Stimulated activated CD4-positive, alpha-beta T cell treated with anti-CD3 and anti-CD28 coated beads, Interleukin-15, amount 100 ng/mL, for 1 hour (primary cell): ENCODE results near the gene TICRR.
A peak's percentile ranks its signal among the peaks of the same experiment; 100 is the strongest.
"Not testable (repeated sequence)": the region's sequence is repeated elsewhere in the genome, so short reads cannot be mapped to it uniquely, and the experiment has no call there.

Source experiments
- DNase-seq, 2 donors: peaks; one replicate each; pipeline ENCODE4 v3.0.0-alpha.2; 2020; ENCODE audit warnings: low read depth in 1 of 2, low spot score in 1 of 2

Gene TICRR, protein sequence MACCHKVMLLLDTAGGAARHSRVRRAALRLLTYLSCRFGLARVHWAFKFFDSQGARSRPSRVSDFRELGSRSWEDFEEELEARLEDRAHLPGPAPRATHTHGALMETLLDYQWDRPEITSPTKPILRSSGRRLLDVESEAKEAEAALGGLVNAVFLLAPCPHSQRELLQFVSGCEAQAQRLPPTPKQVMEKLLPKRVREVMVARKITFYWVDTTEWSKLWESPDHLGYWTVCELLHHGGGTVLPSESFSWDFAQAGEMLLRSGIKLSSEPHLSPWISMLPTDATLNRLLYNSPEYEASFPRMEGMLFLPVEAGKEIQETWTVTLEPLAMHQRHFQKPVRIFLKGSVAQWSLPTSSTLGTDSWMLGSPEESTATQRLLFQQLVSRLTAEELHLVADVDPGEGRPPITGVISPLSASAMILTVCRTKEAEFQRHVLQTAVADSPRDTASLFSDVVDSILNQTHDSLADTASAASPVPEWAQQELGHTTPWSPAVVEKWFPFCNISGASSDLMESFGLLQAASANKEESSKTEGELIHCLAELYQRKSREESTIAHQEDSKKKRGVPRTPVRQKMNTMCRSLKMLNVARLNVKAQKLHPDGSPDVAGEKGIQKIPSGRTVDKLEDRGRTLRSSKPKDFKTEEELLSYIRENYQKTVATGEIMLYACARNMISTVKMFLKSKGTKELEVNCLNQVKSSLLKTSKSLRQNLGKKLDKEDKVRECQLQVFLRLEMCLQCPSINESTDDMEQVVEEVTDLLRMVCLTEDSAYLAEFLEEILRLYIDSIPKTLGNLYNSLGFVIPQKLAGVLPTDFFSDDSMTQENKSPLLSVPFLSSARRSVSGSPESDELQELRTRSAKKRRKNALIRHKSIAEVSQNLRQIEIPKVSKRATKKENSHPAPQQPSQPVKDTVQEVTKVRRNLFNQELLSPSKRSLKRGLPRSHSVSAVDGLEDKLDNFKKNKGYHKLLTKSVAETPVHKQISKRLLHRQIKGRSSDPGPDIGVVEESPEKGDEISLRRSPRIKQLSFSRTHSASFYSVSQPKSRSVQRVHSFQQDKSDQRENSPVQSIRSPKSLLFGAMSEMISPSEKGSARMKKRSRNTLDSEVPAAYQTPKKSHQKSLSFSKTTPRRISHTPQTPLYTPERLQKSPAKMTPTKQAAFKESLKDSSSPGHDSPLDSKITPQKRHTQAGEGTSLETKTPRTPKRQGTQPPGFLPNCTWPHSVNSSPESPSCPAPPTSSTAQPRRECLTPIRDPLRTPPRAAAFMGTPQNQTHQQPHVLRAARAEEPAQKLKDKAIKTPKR (N-terminal part only)

DNA sequence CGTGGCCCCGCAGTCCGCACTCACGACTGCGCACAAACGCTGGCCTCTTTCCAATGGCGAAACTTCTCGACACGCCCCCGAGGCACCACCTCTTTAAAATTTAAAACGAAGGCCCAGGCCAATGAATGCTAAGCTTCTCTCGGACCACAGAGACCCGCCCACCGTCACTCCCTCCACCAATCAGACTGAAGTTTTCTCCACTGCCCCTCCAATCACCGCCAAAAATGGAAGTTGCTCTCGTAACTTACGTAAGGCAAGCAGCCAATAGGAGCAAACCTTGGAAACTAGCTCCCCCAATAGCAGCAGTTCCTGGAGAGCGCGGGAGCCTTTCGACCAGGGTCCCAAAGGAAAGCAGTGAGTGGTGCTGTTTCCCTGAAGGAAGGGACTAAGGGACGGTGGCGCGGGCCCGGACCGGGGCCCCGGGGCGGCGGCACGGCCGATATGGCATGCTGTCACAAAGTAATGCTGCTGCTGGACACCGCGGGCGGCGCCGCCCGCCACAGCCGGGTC lies at the start of gene TICRR:
TSS of gene TICRR (plus strand) at position 324 of the 510 bp plus-strand sequence. CDS start at position 442, 118 bp downstream.
- DNase-seq: peak; percentile 80 to 84

DNA sequence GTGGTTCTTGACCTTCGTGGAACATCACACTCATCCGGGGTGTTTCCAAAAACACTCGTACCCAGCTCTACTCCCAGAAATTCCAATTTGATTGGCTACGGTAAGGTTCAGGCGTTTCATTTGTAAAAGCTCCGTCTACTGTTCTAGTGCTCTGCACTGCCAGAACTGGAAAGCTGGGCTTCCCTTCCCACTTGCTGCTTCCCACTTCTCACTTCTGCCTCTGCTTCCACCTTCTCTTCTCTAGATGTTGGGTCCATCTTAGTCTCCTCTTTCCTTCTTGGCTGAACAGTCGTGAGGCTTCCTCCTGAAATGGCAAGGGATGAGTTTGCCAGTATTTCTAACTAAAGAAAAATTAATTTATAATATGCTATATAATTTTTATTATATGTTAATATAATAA lies 49.1 kb upstream of the TICRR start:
- no peak for DNase-seq

DNA sequence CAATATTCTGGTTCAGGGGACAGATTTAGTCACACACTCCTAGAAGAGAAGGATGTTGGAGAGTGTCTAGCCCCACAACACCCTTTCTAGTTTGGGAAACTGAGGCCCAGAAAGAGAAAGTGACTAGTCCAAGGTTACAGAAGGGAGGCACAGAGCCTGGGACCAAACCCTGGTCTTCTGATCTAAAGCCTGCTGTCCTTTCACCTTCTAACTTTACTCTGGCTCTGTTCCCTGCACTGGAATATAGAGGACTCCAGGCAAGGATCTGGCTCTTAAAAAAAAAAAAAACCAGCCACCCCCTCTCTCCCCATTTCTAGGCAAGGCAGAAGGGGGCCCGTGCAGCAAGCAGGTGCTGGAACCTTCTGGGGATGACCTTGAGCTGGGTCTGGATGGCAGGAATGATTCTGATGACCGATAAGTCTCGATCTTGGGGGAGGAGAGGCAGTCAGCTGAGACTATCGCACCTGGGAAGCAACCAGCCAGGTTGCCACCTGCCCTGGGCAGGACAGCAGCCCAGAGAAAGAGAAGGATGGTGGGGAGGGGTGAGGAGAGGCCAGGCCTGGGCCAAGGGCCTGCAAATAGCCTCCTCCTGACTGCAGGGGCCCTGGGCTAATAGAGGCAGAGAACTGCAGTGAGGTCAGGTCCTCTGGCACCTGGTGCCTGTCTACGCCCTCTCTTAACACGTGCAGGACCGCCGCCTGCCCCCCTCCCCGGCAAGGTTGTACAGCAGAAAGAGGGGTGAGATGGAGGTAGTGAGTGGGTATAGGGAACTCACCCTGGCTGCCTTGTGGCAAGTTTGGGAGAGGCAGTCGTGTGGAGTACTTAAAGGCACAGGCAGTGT lies 48.4 kb upstream of the TICRR start:
- no peak for DNase-seq

DNA sequence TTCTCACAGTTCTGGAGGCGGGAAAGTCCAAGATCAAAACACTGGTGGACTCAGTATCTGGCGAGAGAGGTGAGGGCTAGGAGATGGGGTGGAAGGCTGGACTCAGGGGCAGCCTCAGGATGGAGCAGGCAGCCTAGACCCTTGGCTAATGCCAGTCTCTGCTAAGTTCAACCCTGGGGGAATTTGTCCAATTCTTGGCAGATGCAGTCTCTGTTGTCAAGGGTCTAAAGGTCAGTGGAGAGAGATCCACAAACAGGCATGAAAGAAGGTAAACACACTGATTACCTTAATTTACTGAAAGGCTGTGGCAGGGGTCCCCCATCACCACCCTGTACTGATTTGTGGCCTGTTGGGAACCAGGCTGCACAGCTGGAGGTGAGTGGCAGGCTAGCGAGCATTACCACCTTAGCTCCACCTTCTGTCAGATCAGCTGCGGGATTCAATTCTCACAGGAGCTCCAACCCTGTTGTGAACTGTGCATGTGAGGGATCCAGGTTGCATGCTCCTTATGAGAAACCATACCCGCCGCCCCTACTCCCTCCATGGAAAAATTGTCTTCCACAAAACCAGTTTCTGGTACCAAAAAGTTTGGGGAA lies 46.4 kb upstream of the TICRR start:
- no peak for DNase-seq

DNA sequence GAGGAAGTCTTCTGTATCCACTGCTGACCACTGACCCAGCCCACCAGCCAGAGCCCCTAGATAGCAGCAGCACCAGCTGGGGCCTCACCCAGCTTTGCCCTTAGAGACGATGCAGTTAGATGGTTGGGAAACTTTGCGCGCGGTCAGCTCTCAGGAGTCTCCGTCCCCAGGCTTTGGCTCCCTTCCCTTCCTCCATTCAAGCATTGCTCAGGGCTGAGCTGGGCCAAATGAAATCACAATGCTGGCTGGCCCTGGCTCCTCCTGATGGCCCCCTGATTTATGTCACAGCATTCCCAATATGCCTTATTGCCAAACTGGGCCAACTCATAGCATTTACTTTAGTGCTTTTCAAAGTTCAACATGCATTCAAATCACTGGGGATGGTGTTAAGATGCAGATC lies 44.3 kb upstream of the TICRR start:
- DNase-seq: no peak

DNA sequence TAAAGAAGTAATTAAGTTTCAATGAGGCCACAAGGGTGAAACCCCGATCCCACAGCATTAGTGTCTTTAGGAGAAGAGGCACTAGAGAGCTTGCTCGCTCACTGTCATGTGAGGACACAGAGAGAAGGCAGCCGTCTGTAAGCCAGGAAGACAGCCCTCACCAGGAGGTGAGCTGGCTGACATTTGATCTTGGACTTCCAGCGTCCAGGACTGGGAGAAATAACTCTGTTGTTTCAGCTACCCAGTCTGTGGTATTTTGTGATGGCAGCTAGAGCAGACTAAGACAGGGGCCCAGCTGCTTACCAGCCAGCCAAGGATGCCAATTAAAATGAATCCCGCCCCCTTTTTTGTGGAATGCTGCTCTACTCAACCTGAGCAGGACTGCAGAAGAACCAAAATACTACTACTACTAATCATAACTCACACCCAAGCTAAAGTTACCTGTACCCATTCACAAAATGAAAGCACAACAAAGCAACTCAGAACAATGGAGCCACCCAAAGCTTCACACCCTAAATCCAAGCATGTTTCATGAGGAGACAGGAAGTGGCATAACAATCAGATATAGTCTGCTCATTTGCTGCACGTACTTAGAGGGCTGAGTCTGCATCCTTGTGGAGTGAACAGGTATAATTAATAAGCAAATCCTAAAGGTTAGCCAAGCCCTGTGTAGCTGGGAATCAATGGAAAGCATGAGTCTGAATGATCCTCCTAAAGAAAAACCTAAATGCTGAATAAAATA lies 43.3 kb upstream of the TICRR start:
- no peak for DNase-seq

DNA sequence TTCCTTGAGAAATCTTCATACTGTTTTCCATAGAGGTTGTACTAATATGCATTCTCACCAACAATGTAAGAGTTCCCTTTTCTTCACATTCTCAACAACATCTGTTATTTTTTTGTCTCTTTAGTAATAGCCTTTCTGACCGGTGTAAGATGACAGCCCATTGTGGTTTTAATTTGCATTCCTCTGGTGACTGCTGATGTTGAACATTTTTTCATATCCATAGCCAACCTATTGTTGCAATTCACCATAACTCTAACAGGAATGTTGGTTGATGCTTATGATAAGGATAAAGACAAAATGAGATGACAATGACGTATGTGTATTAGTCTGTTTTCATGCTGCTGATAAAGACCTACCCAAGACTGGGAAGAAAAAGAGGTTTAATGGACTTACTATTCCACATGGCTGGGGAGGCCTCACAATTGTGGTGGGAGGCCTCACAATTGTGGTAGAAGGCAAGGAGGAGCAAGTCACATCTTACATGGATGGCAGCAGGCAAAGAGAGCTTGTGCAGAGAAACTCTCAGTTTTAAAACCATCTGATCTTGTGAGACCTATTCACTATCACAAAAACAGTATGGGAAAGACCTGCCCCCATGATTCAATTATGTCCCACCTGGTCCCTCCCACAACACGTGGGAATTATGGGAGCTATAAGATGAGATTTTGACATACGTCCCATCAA lies 41.3 kb upstream of the TICRR start:
- DNase-seq: no peak

DNA sequence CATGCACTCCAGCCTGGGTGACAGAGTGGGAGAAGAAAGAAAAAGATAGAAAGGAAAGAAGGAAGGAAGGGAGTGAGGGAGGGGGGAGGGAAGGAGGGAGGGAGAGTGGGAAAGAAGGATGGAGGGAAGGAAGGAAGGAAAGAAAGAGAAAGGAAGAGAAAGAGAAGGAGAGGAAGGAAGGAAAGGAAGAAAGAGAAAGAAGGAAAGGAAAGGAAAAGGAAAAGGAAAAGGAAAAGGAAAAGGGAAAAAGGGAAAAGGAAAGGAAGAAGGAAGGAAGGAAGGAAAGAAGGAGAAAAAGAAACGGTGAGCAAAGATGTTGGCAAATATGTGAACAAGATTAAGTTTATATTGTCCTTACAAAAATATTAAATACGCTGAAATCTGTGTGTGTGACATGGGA lies 36.2 kb upstream of the TICRR start:
- no peak for DNase-seq

DNA sequence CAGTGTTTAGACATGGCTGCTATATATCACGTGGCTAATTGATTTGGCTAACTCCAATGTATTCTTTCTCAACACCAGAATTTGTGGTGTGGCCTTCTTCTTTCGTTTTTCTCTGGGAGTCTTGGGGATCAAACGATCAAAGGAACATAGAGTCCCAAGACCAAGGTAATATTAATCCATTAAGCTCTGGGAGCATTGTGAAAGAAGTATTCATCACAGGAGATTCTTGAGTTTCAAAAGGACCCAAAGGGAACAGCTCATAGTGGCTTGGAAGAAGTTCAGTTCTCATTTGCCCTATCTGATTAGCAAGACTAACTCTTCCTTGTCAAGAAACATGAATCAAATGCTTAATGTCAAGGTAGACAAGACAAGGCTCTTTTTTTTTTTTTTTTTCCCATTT lies 32.9 kb upstream of the TICRR start:
- no peak for DNase-seq

DNA sequence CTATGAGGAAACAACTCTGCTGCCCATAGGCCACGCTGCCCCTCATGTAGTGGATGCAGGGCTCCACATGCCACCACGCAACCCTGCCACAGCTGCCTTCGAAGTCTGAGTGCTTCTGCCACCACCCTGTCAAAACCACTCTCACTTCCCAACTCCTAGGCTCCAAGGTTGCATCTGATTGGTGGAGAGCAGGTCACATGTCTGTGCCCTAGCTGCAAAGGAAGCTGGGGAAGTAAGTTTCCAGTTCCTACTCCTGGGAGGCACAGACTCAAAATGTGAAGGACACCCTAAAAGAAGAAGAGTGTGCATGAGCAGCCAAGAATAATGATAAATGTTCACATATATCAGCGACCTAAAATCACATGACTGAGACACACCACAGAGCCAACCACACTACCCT lies 31.9 kb upstream of the TICRR start:
- no peak for DNase-seq

DNA sequence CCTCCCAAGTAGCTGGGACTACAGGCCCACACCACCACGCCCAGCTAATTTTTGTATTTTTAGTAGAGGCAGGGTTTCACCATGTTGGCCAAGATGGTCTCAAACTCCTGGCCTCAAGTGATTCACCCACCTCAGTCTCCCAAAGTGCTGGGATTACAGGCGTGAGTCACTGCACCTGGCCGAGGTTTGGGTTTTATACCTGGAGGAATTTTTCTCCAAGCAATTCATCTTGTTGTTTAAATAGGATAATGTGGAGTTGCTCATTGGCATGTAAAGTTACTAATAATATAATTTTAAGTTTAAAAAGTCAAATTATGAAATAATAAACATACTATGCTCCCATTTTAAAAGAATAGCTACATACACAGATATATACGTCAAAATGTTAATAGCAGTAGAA lies 26.1 kb upstream of the TICRR start:
- DNase-seq: not testable (repeated sequence)

DNA sequence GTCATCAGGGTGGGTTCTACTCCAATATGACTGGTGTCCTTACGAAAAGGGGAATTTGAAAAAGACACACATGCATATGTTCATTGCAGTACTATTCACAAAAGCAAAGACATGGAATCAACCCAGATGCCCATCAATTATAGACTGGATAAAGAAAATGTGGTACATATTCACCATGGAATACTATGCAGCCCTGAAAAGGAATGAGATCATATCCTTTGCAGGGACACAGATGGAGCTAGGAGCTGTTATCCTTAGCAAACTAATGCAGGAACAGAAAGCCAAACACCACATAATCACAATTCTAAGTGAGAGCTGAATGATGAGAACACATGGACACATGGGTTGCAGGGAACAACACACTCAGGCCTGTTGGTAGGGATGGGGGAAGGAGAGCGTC lies 24.8 kb upstream of the TICRR start:
- DNase-seq: no peak

DNA sequence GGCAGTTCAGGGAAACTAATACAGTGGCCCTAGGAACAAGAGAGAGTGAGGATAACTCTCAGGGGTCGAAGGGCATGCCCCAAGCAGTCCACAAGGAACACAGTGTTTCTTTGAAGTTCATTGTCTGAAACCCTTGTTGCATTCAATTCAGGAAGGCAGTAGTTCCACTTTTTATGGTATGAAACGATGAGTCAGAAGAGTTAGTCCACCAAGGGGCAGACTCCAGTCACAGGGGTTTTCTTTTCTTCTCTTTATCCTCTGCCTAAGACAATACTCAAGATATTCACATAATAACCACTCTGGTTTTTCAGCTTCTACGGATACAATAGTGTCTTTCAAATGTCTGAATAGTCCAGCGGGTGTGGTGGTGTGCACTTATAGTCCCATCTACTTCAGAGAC lies 23.7 kb upstream of the TICRR start:
- DNase-seq: no peak

DNA sequence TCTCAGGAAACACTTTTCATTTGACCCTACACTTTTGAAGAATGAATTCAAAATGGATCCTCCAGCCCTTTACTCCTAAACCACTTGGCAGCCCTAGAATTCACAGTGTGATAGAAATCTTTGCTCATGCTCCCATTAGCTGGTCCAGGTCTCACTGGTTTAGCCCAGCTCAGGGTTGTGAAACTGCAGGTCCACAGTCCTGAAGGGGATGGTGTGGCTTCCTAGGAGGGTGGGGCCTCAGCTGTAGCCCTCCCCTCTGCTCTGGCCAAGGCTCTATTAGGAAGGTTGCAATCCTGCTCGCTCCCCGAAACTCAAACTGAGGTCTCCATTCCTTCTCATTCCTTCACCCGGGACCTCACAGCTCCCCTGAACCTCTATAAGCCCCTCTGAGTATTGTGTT lies 21.6 kb upstream of the TICRR start:
- no peak for DNase-seq

DNA sequence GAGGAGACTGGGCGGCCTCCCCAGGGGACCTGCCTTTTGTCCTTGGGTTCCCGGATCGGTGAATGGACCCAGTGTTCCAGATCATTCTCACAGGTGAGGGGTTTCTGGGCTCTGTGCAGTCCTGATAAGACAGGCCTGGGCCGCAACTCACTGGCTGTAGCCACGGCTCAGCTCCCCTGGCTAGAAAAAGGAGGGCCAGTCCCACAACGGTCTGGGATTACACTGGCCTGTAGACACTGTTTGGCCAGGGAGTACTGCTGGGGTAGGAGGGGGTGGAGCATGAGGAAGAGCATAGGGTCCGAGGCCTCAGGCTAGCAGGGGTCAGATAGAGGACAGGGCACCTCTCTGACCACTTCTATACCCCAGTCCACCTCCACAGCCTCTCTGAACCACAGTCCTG lies 21.0 kb upstream of the TICRR start:
- no peak for DNase-seq

DNA sequence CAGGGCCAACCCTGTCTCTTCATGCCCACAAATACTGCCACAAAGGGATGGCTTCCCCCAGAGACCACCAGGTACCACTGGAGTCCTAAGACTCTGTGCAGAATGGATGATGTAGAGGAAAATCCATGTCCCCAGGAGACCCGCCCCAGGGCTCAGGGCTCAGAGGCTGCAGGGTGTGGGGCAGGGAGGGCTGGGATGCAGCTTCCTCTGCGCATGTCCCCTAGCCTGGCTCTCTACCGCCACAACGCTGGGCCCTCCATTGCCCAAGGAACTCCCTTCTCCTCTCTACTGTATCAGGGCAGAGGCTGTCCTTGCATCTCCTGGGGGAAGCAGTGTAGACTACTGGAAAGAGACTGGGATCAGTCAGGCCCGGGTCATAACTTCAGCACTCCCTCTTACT lies 19.5 kb upstream of the TICRR start:
- DNase-seq: no peak

DNA sequence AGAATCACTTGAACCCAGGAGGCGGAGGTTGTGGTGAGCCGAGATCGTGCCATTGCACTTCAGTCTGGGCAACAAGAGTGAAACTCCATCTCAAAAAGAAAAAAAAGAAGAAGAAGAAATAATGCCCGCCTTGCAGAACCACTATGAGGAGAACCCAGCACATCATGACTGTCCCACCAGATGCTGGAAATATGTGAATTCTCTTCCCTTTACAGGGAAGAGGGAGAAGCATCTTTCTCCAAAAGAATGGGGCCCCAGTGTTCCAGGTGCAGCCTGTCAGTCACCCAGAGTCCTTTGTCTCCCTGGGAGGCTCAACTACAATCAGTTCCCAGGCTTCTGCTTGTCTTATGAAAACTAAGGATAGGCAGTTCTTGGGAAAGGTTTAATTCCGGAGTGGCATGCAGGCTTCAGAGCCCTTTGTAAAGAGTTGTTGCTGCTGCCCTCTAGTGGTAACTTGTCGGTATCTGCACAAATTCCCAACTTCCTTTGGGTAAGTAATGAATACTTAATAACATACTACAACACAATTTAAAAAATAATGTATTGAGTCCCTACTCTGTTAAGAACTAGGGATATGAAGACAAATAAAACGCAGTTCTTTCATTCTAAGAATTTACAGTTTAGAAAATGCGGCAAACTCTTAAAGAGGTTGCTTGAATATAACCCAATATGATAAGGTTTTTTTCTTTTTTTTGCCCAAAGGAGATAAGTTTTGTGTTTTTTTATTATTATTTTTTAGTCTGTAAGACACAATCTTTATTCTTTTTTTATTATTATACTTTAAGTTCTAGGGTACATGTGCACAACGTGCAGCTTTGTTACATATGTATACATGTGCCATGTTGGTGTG lies 18.6 kb upstream of the TICRR start:
- DNase-seq: peak in 1 of 2 donors; percentile 7

DNA sequence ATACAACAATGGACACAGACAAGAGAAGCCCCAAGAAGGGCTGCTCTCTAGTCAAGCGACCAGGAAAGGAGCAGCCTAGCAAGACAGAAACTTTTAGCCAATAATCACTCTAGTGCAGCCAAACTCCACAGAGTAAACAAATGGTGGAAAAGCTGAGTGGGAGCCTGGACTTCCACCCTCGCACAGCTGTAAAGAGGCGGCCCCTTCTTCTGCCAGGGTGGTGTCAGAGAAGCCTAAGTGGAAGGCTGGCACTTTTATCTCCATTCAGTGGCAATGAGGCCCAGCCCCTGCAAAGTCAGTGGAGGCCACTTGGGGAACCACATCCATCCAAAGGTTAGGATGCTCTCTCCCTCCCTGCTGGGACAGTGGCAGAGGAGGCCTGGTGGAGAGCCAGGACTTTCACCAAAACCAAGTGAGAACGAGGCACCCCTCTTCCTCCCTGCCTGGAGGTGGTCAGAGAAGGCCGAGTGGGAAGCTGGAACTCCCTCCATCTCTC lies 15.5 kb upstream of the TICRR start:
- no peak for DNase-seq
